Activated CD8-positive, alpha-beta memory T cell treated with anti-CD3 and anti-CD28 coated beads, Interleukin-2, amount 50 U/mL, for 24 hours (primary cell): ENCODE measurements around the gene MYH13.

ENCODE experiments used
- DNase-seq: peaks from one replicate; pipeline ENCODE4 v3.0.0-alpha.2; 2020; ENCODE audit errors: extremely low read depth

Gene MYH13

GRCh38 chr17:10251212-10251948 lies 121.4 kb downstream of the MYH13 start:
- no peak for DNase-seq
